Activated CD4-positive, alpha-beta memory T cell treated with anti-CD3 and anti-CD28 coated beads, Interleukin-2, amount 10 ng/mL, durations not matched to agents 7 days and 5 days (primary cell): ENCODE results near the gene GLOD5. TPM values are rescaled to one million over a fixed set of nuclear protein-coding genes. Genes with fewer than 3 reads are reported as not detected.

ENCODE experiments used
- CTCF ChIA-PET: fragments of 350-600 bp; sonication (Branson Sonifier 250); formaldehyde crosslinking; loops from one replicate; lab custom pipeline; 2021; ENCODE audit warnings: antibody characterized with exemption, inconsistent platforms; lab: Charles Lee
- POLR2A ChIA-PET: fragments of 350-600 bp; sonication (Branson Sonifier 250); formaldehyde crosslinking; loops from one replicate; lab custom pipeline; 2021; ENCODE audit warnings: antibody characterized with exemption; lab: Charles Lee
- DNase-seq: peaks from one replicate; pipeline ENCODE4 v3.0.0-alpha.2; 2020
- H3K27ac Mint-ChIP-seq: one replicate; pipeline ENCODE4 v1.8.0; 2021; ENCODE audit warnings: mild to moderate bottlenecking, mixed read lengths
- H3K27me3 Mint-ChIP-seq: one replicate; pipeline ENCODE4 v1.8.0; 2021; ENCODE audit warnings: mixed read lengths
- H3K36me3 Mint-ChIP-seq: one replicate; pipeline ENCODE4 v1.8.0; 2021; ENCODE audit warnings: low read depth, mixed read lengths
- H3K4me1 Mint-ChIP-seq: one replicate; pipeline ENCODE4 v1.8.0; 2021; ENCODE audit warnings: mixed read lengths
- H3K4me3 Mint-ChIP-seq: one replicate; pipeline ENCODE4 v1.8.0; 2021; ENCODE audit warnings: mild to moderate bottlenecking, mixed read lengths
- H3K9me3 Mint-ChIP-seq: one replicate; pipeline ENCODE4 v1.8.0; 2021; ENCODE audit warnings: mixed read lengths
- total RNA-seq, 2 experiments: library from RNA; stranded (reverse); gene quantifications; one replicate each; pipeline ENCODE4 v1.2.3, GENCODE V29; 2021

The GLOD5 gene
- not detected for total RNA-seq

- H3K27ac Mint-ChIP-seq, result peak within 1 kb of the TSS; percentile 35
- H3K36me3 Mint-ChIP-seq, result no peaks in the 10 kb centered on the region
- H3K9me3 Mint-ChIP-seq, result no peaks in the 10 kb centered on the region
- DNase-seq, result peak; percentile 50
- POLR2A ChIA-PET, result no interaction called here
- H3K4me3 Mint-ChIP-seq, result no peak within 1 kb of the TSS
- peaks cover 6% of the 10 kb centered on the region for H3K4me1 Mint-ChIP-seq
- CTCF ChIA-PET, result interaction anchor here (0.7 kb wide), 1 partner anchor 146 kb away, joined by 3 read pairs; no protein-coding TSS in a partner anchor
- H3K27me3 Mint-ChIP-seq, result no peaks in the 10 kb centered on the region
Observed at GRCh38 chrX:48761674-48762471, at the start of gene GLOD5. GLOD5 (plus strand) TSS chrX:48761747; CDS start chrX:48761791, 44 bp downstream.

- ChIA-PET CTCF (no interaction called here), POLR2A (interaction anchor here (0.8 to 2.7 kb wide), 7 partner anchors 14 to 89 kb away, joined by 3 to 19 read pairs (median 4); partner anchors contain the start of genes HDAC6, SUV39H1 and WAS)
- Mint-ChIP-seq H3K9me3 (peaks cover 34% of the 10 kb centered on the region), H3K4me3 (peak overlapping the region; percentile 74), H3K4me1 (peaks cover 65% of the 10 kb centered on the region), H3K27me3 (no peaks in the 10 kb centered on the region), H3K36me3 (peaks cover 77% of the 10 kb centered on the region), H3K27ac (peak overlapping the region; percentile 98)
- DNase-seq, result no peak
Observed at GRCh38 chrX:48711929-48712505, 49.5 kb upstream of the GLOD5 start.

GRCh38 chrX:48713847-48714246 is 47.7 kb upstream of the GLOD5 start:
- DNase-seq, result no peak
- H3K36me3 Mint-ChIP-seq, result peaks cover 75% of the 10 kb centered on the region
- H3K4me1 Mint-ChIP-seq, result peaks cover 71% of the 10 kb centered on the region
- no peaks in the 10 kb centered on the region for H3K27me3 Mint-ChIP-seq
- H3K4me3 Mint-ChIP-seq, result peak overlapping the region; percentile 74
- POLR2A ChIA-PET, result interaction anchor here (1.0 to 4.5 kb wide), 10 partner anchors 15 to 559 kb away, joined by 3 to 47 read pairs (median 7); partner anchors contain the start of genes HDAC6 and SUV39H1
- peaks cover 39% of the 10 kb centered on the region for H3K9me3 Mint-ChIP-seq
- peak overlapping the region; percentile 98 for H3K27ac Mint-ChIP-seq
- CTCF ChIA-PET, result interaction anchor here (1.2 to 1.4 kb wide), 2 partner anchors 15 to 205 kb away, joined by 3 to 4 read pairs; no protein-coding TSS in a partner anchor

- Mint-ChIP-seq H3K4me3 (peak overlapping the region; percentile 74), H3K9me3 (peaks cover 43% of the 10 kb centered on the region), H3K27ac (peak overlapping the region; percentile 98), H3K36me3 (peaks cover 73% of the 10 kb centered on the region), H3K27me3 (no peaks in the 10 kb centered on the region), H3K4me1 (peaks cover 74% of the 10 kb centered on the region)
- ChIA-PET POLR2A (interaction anchor here (1.0 to 4.5 kb wide), 7 partner anchors 14 to 558 kb away, joined by 4 to 47 read pairs (median 12); partner anchors contain the start of genes HDAC6 and SUV39H1), CTCF (interaction anchor here (1.2 kb wide), 1 partner anchor 205 kb away, joined by 4 read pairs; no protein-coding TSS in a partner anchor)
- DNase-seq, result no peak
Observed at GRCh38 chrX:48714573-48714972, 47.0 kb upstream of the GLOD5 start.

- peak overlapping the region; percentile 74 for H3K4me3 Mint-ChIP-seq
- peaks cover 74% of the 10 kb centered on the region for H3K4me1 Mint-ChIP-seq
- peaks cover 43% of the 10 kb centered on the region for H3K9me3 Mint-ChIP-seq
- CTCF ChIA-PET, result no interaction called here
- peaks cover 71% of the 10 kb centered on the region for H3K36me3 Mint-ChIP-seq
- no peaks in the 10 kb centered on the region for H3K27me3 Mint-ChIP-seq
- no peak for DNase-seq
- POLR2A ChIA-PET, result interaction anchor here (2.7 to 4.5 kb wide), 2 partner anchors 18 to 22 kb away, joined by 23 to 47 read pairs; partner anchors contain the start of gene SUV39H1
- H3K27ac Mint-ChIP-seq, result peak overlapping the region; percentile 98
Observed at GRCh38 chrX:48715072-48715471, 46.5 kb upstream of the GLOD5 start.

GRCh38 chrX:48715876-48716502 is 45.6 kb upstream of the GLOD5 start:
- CTCF ChIA-PET, result no interaction called here
- H3K4me3 Mint-ChIP-seq, result no peak overlapping the region

GRCh38 chrX:48719958-48720357 is 41.6 kb upstream of the GLOD5 start:
- H3K4me1 Mint-ChIP-seq, result peaks cover 29% of the 10 kb centered on the region
- no peak overlapping the region for H3K27ac Mint-ChIP-seq
- H3K9me3 Mint-ChIP-seq, result peaks cover 23% of the 10 kb centered on the region
- H3K36me3 Mint-ChIP-seq, result peaks cover 32% of the 10 kb centered on the region
- no peak for DNase-seq
- H3K27me3 Mint-ChIP-seq, result no peaks in the 10 kb centered on the region
- POLR2A ChIA-PET, result interaction anchor here (2.8 kb wide), 1 partner anchor 17 kb away, joined by 17 read pairs; no protein-coding TSS in a partner anchor
- no peak overlapping the region for H3K4me3 Mint-ChIP-seq
- CTCF ChIA-PET, result no interaction called here

More at GRCh38 chrX:48715876-48716502, 45.6 kb upstream of the GLOD5 start:
- H3K36me3 Mint-ChIP-seq, result peaks cover 62% of the 10 kb centered on the region
- no peak for DNase-seq
- peaks cover 67% of the 10 kb centered on the region for H3K4me1 Mint-ChIP-seq
- H3K9me3 Mint-ChIP-seq, result peaks cover 38% of the 10 kb centered on the region
- H3K27me3 Mint-ChIP-seq, result no peaks in the 10 kb centered on the region
- H3K27ac Mint-ChIP-seq, result peak overlapping the region; percentile 98
- POLR2A ChIA-PET, result interaction anchor here (1.9 to 4.5 kb wide), 2 partner anchors 11 to 21 kb away, joined by 5 to 47 read pairs; no protein-coding TSS in a partner anchor

GRCh38 chrX:48720577-48721250 is 40.8 kb upstream of the GLOD5 start:
- ChIA-PET POLR2A (interaction anchor here (0.9 to 2.8 kb wide), 4 partner anchors 10 to 81 kb away, joined by 3 to 17 read pairs (median 4); partner anchors contain the start of gene HDAC6), CTCF (no interaction called here)
- H3K27ac Mint-ChIP-seq, result no peak overlapping the region
- H3K36me3 Mint-ChIP-seq, result peaks cover 31% of the 10 kb centered on the region
- DNase-seq, result no peak
- no peak overlapping the region for H3K4me3 Mint-ChIP-seq
- H3K27me3 Mint-ChIP-seq, result no peaks in the 10 kb centered on the region
- H3K9me3 Mint-ChIP-seq, result peaks cover 23% of the 10 kb centered on the region
- H3K4me1 Mint-ChIP-seq, result peaks cover 24% of the 10 kb centered on the region

GRCh38 chrX:48721916-48722315 is 39.6 kb upstream of the GLOD5 start:
- ChIA-PET POLR2A (no interaction called here), CTCF (no interaction called here)
- H3K9me3 Mint-ChIP-seq, result peaks cover 16% of the 10 kb centered on the region
- H3K4me3 Mint-ChIP-seq, result no peak overlapping the region
- peaks cover 31% of the 10 kb centered on the region for H3K36me3 Mint-ChIP-seq
- peaks cover 21% of the 10 kb centered on the region for H3K4me1 Mint-ChIP-seq
- H3K27me3 Mint-ChIP-seq, result no peaks in the 10 kb centered on the region
- no peak overlapping the region for H3K27ac Mint-ChIP-seq
- DNase-seq, result no peak

GRCh38 chrX:48726596-48726995 is 35.0 kb upstream of the GLOD5 start:
- Mint-ChIP-seq H3K9me3 (peaks cover 25% of the 10 kb centered on the region), H3K4me1 (peaks cover 20% of the 10 kb centered on the region), H3K36me3 (peaks cover 34% of the 10 kb centered on the region), H3K27me3 (no peaks in the 10 kb centered on the region), H3K27ac (no peak overlapping the region), H3K4me3 (no peak overlapping the region)
- POLR2A ChIA-PET, result interaction anchor here (1.2 kb wide), 1 partner anchor 10 kb away, joined by 5 read pairs; no protein-coding TSS in a partner anchor
- CTCF ChIA-PET, result no interaction called here
- no peak for DNase-seq

GRCh38 chrX:48728653-48729052 is 32.9 kb upstream of the GLOD5 start:
- Mint-ChIP-seq H3K4me1 (peaks cover 20% of the 10 kb centered on the region), H3K27ac (no peak overlapping the region), H3K36me3 (peaks cover 37% of the 10 kb centered on the region), H3K9me3 (peaks cover 25% of the 10 kb centered on the region), H3K27me3 (no peaks in the 10 kb centered on the region), H3K4me3 (no peak overlapping the region)
- no peak for DNase-seq
- ChIA-PET POLR2A (interaction anchor here (1.7 to 1.9 kb wide), 2 partner anchors 9 to 15 kb away, joined by 7 to 12 read pairs; no protein-coding TSS in a partner anchor), CTCF (no interaction called here)

- peak overlapping the region; percentile 91 for H3K4me3 Mint-ChIP-seq
- CTCF ChIA-PET, result no interaction called here
- POLR2A ChIA-PET, result interaction anchor here (1.1 to 4.4 kb wide), 13 partner anchors 12 to 436 kb away, joined by 3 to 59 read pairs (median 7); partner anchors contain the start of genes HDAC6, PLP2, RBM3 and SLC35A2
- DNase-seq, result no peak
- peak overlapping the region; percentile 96 for H3K27ac Mint-ChIP-seq
- peaks cover 19% of the 10 kb centered on the region for H3K4me1 Mint-ChIP-seq
- H3K36me3 Mint-ChIP-seq, result peaks cover 3% of the 10 kb centered on the region
- H3K27me3 Mint-ChIP-seq, result no peaks in the 10 kb centered on the region
- no peaks in the 10 kb centered on the region for H3K9me3 Mint-ChIP-seq
Observed at GRCh38 chrX:48736303-48736702, 25.2 kb upstream of the GLOD5 start.
